Measurements from ENCODE around the gene SIRPG. TPM values are rescaled to one million over a fixed set of nuclear protein-coding genes. Genes with fewer than 3 reads are reported as not detected.

Gene SIRPG
- total RNA-seq, 4 donors from 2014 or later: 2.5 to 26.9 (median 3.8) TPM; not detected in 1

- Histone ChIP-seq H3K27me3 (no peaks in the 10 kb centered on the region), H3K36me3 (no peaks in the 10 kb centered on the region), H3K27ac (no peak overlapping the region), H3K4me3 (no peak overlapping the region), H3K4me1 (no peaks in the 10 kb centered on the region), H3K9me3 (no peaks in the 10 kb centered on the region)
- TF ChIP-seq, protein P1, sequence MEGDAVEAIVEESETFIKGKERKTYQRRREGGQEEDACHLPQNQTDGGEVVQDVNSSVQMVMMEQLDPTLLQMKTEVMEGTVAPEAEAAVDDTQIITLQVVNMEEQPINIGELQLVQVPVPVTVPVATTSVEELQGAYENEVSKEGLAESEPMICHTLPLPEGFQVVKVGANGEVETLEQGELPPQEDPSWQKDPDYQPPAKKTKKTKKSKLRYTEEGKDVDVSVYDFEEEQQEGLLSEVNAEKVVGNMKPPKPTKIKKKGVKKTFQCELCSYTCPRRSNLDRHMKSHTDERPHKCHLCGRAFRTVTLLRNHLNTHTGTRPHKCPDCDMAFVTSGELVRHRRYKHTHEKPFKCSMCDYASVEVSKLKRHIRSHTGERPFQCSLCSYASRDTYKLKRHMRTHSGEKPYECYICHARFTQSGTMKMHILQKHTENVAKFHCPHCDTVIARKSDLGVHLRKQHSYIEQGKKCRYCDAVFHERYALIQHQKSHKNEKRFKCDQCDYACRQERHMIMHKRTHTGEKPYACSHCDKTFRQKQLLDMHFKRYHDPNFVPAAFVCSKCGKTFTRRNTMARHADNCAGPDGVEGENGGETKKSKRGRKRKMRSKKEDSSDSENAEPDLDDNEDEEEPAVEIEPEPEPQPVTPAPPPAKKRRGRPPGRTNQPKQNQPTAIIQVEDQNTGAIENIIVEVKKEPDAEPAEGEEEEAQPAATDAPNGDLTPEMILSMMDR (IDR thresholded peaks at IDR 0.05): no peak
- TF ChIP-seq POLR2AphosphoS5 (IDR thresholded peaks at IDR 0.05) (no peak), POLR2A (IDR thresholded peaks at IDR 0.05) (no peak), EP300 (IDR thresholded peaks at IDR 0.05; ENCODE audit: low read depth) (no peak)
- DNase-seq: no peak
- WGBS, 2 donors (ENCODE audit: low coverage in 1 of 2): 70 to 71% methylated on average over 4 to 9 of the region's 9 CpGs
- intact Hi-C loops (cut with DNase I; ENCODE audit: low total_unique reads): no loop called here
- in situ Hi-C loops (cut with MboI; ENCODE audit: low pct_ligation_motif_present in 1 of 4, low pct_unique_long_range_greater_than_20kb in 1 of 4, low sequenced_read_pairs in 3 of 4): no loop called here
Observed at GRCh38 chr20:1631309-1632151, 26.0 kb downstream of the SIRPG start.

GRCh38 chr20:1630186-1630585 lies 27.4 kb downstream of the SIRPG start:
- Histone ChIP-seq H3K27me3 (no peaks in the 10 kb centered on the region), H3K4me1 (no peaks in the 10 kb centered on the region), H3K36me3 (no peaks in the 10 kb centered on the region), H3K27ac (no peak overlapping the region), H3K4me3 (no peak overlapping the region), H3K9me3 (no peaks in the 10 kb centered on the region)
- in situ Hi-C loops (cut with MboI; ENCODE audit: low pct_ligation_motif_present in 1 of 4, low pct_unique_long_range_greater_than_20kb in 1 of 4, low sequenced_read_pairs in 3 of 4): no loop called here
- TF ChIP-seq, protein P1 (IDR thresholded peaks at IDR 0.05): no peak
- no peak for TF ChIP-seq POLR2A (IDR thresholded peaks at IDR 0.05)
- no peak for TF ChIP-seq EP300 (IDR thresholded peaks at IDR 0.05; ENCODE audit: low read depth)
- TF ChIP-seq POLR2AphosphoS5 (IDR thresholded peaks at IDR 0.05): no peak
- DNase-seq: no peak
- intact Hi-C loops (cut with DNase I; ENCODE audit: low total_unique reads): no loop called here
- whole genome bisulfite sequencing, 2 donors (ENCODE audit: low coverage in 1 of 2): 80 to 90% methylated on average over 1 to 5 of the region's 5 CpGs

- no peaks in the 10 kb centered on the region for H3K36me3 ChIP-seq
- H3K27ac ChIP-seq: no peak overlapping the region
- TF ChIP-seq EP300 (IDR thresholded peaks at IDR 0.05; ENCODE audit: low read depth): no peak
- TF ChIP-seq POLR2A (IDR thresholded peaks at IDR 0.05): no peak
- TF ChIP-seq, protein P1 (IDR thresholded peaks at IDR 0.05): no peak
- 72 to 73% methylated on average over 4 to 5 of the region's 5 CpGs for WGBS, 2 donors (ENCODE audit: low coverage in 1 of 2)
- no peaks in the 10 kb centered on the region for H3K9me3 ChIP-seq
- in situ Hi-C loops (cut with MboI; ENCODE audit: low pct_ligation_motif_present in 1 of 4, low pct_unique_long_range_greater_than_20kb in 1 of 4, low sequenced_read_pairs in 3 of 4) (no loop called here), intact Hi-C loops (cut with DNase I; ENCODE audit: low total_unique reads) (no loop called here)
- no peaks in the 10 kb centered on the region for H3K27me3 ChIP-seq
- H3K4me3 ChIP-seq: no peak overlapping the region
- no peak for DNase-seq
- H3K4me1 ChIP-seq: no peaks in the 10 kb centered on the region
Observed at GRCh38 chr20:1629321-1629720, 28.3 kb downstream of the SIRPG start.

- in situ Hi-C loops (cut with MboI; ENCODE audit: low pct_ligation_motif_present in 1 of 4, low pct_unique_long_range_greater_than_20kb in 1 of 4, low sequenced_read_pairs in 3 of 4) (no loop called here), intact Hi-C loops (cut with DNase I; ENCODE audit: low total_unique reads) (no loop called here)
- no peak for DNase-seq
- H3K9me3 ChIP-seq: no peaks in the 10 kb centered on the region
- H3K36me3 ChIP-seq: no peaks in the 10 kb centered on the region
- no peak overlapping the region for H3K27ac ChIP-seq
- no peak for TF ChIP-seq POLR2AphosphoS5 (IDR thresholded peaks at IDR 0.05)
- TF ChIP-seq POLR2A (IDR thresholded peaks at IDR 0.05): no peak
- TF ChIP-seq, protein P1 (IDR thresholded peaks at IDR 0.05): no peak
- no peak for TF ChIP-seq EP300 (IDR thresholded peaks at IDR 0.05; ENCODE audit: low read depth)
- 74 to 78% methylated on average over 5 of the region's 5 CpGs for WGBS, 2 donors (ENCODE audit: low coverage in 1 of 2)
- H3K4me3 ChIP-seq: no peak overlapping the region
- H3K27me3 ChIP-seq: no peaks in the 10 kb centered on the region
- no peaks in the 10 kb centered on the region for H3K4me1 ChIP-seq
Observed at GRCh38 chr20:1628621-1629020, 29.0 kb downstream of the SIRPG start.
